ENCODE measurements around the gene OPRD1. TPM values are rescaled to one million over a fixed set of nuclear protein-coding genes. Genes with fewer than 3 reads are reported as not detected.
"Not testable (repeated sequence)": the region's sequence is repeated elsewhere in the genome, so short reads cannot be mapped to it uniquely, and the experiment has no call there.

The OPRD1 gene
- total RNA-seq, 1 experiment from 2014 or later, result not detected

DNA sequence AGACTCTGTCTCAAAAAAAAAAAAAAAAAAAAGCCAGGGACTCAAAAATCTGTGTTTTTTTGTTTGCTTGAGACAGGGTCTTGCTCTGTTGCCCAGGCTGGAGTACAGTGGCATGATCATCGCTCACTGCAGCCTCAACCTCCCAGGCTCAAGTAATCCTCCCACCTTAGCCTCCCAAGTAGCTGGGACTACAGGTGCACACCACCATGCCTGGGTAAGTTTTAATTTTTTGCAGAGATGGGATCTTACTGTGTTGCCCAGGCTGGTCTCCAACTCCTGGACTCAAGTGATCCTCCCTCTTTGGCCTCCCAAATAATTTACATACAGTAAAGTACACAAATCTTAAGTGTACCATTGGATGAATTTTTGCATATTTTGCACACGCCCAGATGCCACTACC is 20.0 kb upstream of the OPRD1 start:
- not testable (repeated sequence) for H3K4me1 ChIP-seq (ENCODE audit: low read length); H3K27ac ChIP-seq (ENCODE audit: low read length); H3K4me3 ChIP-seq (ENCODE audit: low read length); H3K27me3 ChIP-seq (ENCODE audit: low read length); H2AFZ ChIP-seq (ENCODE audit: low read length); DNase-seq; H3K9ac ChIP-seq (ENCODE audit: low read length); H3K79me2 ChIP-seq (ENCODE audit: low read length); H3K9me2 ChIP-seq (replicated peaks; ENCODE audit: insufficient read depth, low read length); H4K20me1 ChIP-seq (ENCODE audit: insufficient read depth, low read depth, low read length); H3K36me3 ChIP-seq (ENCODE audit: insufficient read depth, low read length); H3K9me3 ChIP-seq (ENCODE audit: low read length); H3K4me2 ChIP-seq (ENCODE audit: low read depth, low read length, poor library complexity, severe bottlenecking)

DNA sequence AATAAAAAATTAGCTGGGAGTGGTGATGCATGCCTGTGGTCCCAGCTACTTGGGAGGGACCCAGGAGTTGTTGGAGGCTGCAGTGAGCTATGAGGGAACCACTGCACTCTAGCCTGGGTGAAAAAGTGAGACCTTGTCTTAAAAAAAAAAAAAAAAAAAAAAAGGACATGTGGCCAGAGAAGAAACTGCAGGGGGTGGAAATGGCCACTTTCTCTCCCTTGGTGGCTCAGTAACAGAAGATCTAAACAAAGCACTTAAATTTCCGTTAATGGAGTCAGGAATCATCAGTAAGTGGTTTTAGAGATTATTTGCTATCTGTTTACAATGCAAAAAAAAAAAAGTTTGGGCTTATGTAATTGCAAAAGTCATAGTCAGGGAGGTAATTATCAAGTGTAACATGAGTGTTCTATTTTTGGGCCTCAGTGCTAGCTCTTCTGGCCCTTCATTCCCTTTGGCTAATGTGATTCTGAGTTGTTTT is 19.3 kb upstream of the OPRD1 start:
- H3K27ac ChIP-seq (ENCODE audit: low read length), result no peak overlapping the region
- H2AFZ ChIP-seq (ENCODE audit: low read length), result no peak overlapping the region

GRCh38 chr1:28794582-28794981 is 17.4 kb upstream of the OPRD1 start:
- not testable (repeated sequence) for H3K4me2 ChIP-seq (ENCODE audit: low read depth, low read length, poor library complexity, severe bottlenecking); H3K79me2 ChIP-seq (ENCODE audit: low read length)

More for the DNA sequence above, 19.3 kb upstream of the OPRD1 start:
- Histone ChIP-seq H3K4me3 (ENCODE audit: low read length) (no peak overlapping the region), H4K20me1 (ENCODE audit: insufficient read depth, low read depth, low read length) (no peaks in the 10 kb centered on the region), H3K4me2 (ENCODE audit: low read depth, low read length, poor library complexity, severe bottlenecking) (no peak overlapping the region), H3K9me3 (ENCODE audit: low read length) (no peaks in the 10 kb centered on the region), H3K36me3 (ENCODE audit: insufficient read depth, low read length) (no peaks in the 10 kb centered on the region), H3K9me2 (replicated peaks; ENCODE audit: insufficient read depth, low read length) (no peaks in the 10 kb centered on the region), H3K79me2 (ENCODE audit: low read length) (no peaks in the 10 kb centered on the region), H3K27me3 (ENCODE audit: low read length) (no peaks in the 10 kb centered on the region), H3K9ac (ENCODE audit: low read length) (no peak overlapping the region), H3K4me1 (ENCODE audit: low read length) (no peaks in the 10 kb centered on the region)
- peak; percentile 41 for DNase-seq

DNA sequence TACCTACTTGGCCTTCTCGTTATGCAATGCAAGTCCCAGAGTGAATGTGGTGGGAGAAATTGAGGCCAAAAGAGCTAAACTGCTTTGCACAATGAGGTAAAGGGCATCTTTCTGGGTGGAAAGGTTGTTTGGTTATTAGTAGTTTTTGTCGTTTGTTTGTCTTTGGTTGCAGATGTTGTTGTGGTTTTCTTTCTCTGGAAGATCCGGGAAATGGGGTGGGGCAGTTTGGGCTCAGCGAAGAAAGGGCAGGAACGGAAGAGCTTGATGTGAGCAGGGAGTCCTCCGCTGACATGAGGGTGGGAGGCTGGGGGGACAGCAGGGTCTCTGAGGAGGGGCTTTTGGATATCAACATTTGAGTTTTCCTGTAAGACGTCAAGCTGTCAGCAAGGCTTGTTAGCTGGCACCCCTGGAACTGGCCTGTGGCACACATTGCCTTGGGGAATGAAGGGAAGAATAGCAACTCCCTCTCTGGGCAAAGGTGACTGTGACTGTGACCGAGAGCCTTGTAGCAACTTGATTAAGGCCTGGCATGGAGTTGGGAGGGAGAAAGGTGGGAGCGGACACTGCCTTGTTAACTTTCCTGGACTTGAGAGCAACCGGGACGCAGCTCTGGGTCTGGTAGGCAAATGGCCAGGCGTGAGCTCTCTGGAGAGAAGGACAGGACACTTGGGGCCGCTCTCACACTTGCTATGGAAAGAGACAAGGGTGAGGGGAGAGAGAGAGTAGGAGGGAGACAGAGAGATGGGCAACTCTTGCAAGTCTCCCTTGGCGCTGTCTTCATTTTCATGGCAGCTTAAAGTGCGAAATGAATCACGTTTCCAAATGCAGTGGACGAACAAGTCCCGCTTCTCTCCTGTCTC is 15.4 kb upstream of the OPRD1 start:
- no peaks in the 10 kb centered on the region for H3K79me2 ChIP-seq (ENCODE audit: low read length)
- H3K9me2 ChIP-seq (replicated peaks; ENCODE audit: insufficient read depth, low read length), result no peaks in the 10 kb centered on the region
- no peaks in the 10 kb centered on the region for H3K9me3 ChIP-seq (ENCODE audit: low read length)
- DNase-seq, result peak; percentile 31
- no peaks in the 10 kb centered on the region for H3K27me3 ChIP-seq (ENCODE audit: low read length)
- H3K27ac ChIP-seq (ENCODE audit: low read length), result no peak overlapping the region
- no peak overlapping the region for H2AFZ ChIP-seq (ENCODE audit: low read length)
- no peak overlapping the region for H3K4me3 ChIP-seq (ENCODE audit: low read length)
- H4K20me1 ChIP-seq (ENCODE audit: insufficient read depth, low read depth, low read length), result no peaks in the 10 kb centered on the region
- no peaks in the 10 kb centered on the region for H3K4me1 ChIP-seq (ENCODE audit: low read length)
- no peaks in the 10 kb centered on the region for H3K36me3 ChIP-seq (ENCODE audit: insufficient read depth, low read length)
- H3K9ac ChIP-seq (ENCODE audit: low read length), result no peak overlapping the region
- H3K4me2 ChIP-seq (ENCODE audit: low read depth, low read length, poor library complexity, severe bottlenecking), result no peak overlapping the region

More at GRCh38 chr1:28794582-28794981, 17.4 kb upstream of the OPRD1 start:
- H3K9me3 ChIP-seq (ENCODE audit: low read length); H3K27ac ChIP-seq (ENCODE audit: low read length); H3K4me1 ChIP-seq (ENCODE audit: low read length); H3K27me3 ChIP-seq (ENCODE audit: low read length); H3K36me3 ChIP-seq (ENCODE audit: insufficient read depth, low read length); H3K4me3 ChIP-seq (ENCODE audit: low read length); H4K20me1 ChIP-seq (ENCODE audit: insufficient read depth, low read depth, low read length); H3K9ac ChIP-seq (ENCODE audit: low read length); H3K9me2 ChIP-seq (replicated peaks; ENCODE audit: insufficient read depth, low read length); DNase-seq; H2AFZ ChIP-seq (ENCODE audit: low read length): not testable (repeated sequence)

- DNase-seq, result no peak
- Histone ChIP-seq H3K9ac (ENCODE audit: low read length) (no peak overlapping the region), H3K4me1 (ENCODE audit: low read length) (no peaks in the 10 kb centered on the region), H2AFZ (ENCODE audit: low read length) (no peak overlapping the region), H3K36me3 (ENCODE audit: insufficient read depth, low read length) (no peaks in the 10 kb centered on the region), H3K27ac (ENCODE audit: low read length) (no peak overlapping the region), H3K4me2 (ENCODE audit: low read depth, low read length, poor library complexity, severe bottlenecking) (no peak overlapping the region), H3K27me3 (ENCODE audit: low read length) (no peaks in the 10 kb centered on the region), H3K4me3 (ENCODE audit: low read length) (no peak overlapping the region), H4K20me1 (ENCODE audit: insufficient read depth, low read depth, low read length) (no peaks in the 10 kb centered on the region), H3K9me2 (replicated peaks; ENCODE audit: insufficient read depth, low read length) (no peaks in the 10 kb centered on the region), H3K79me2 (ENCODE audit: low read length) (no peaks in the 10 kb centered on the region), H3K9me3 (ENCODE audit: low read length) (no peaks in the 10 kb centered on the region)
Observed at GRCh38 chr1:28800324-28800723, 11.6 kb upstream of the OPRD1 start.

GRCh38 chr1:28801461-28801860 is 10.5 kb upstream of the OPRD1 start:
- Histone ChIP-seq H3K4me2 (ENCODE audit: low read depth, low read length, poor library complexity, severe bottlenecking) (no peak overlapping the region), H3K79me2 (ENCODE audit: low read length) (no peaks in the 10 kb centered on the region), H3K27ac (ENCODE audit: low read length) (no peak overlapping the region), H3K9ac (ENCODE audit: low read length) (no peak overlapping the region), H3K36me3 (ENCODE audit: insufficient read depth, low read length) (no peaks in the 10 kb centered on the region), H4K20me1 (ENCODE audit: insufficient read depth, low read depth, low read length) (no peaks in the 10 kb centered on the region), H3K9me3 (ENCODE audit: low read length) (no peaks in the 10 kb centered on the region), H3K9me2 (replicated peaks; ENCODE audit: insufficient read depth, low read length) (no peaks in the 10 kb centered on the region), H3K4me3 (ENCODE audit: low read length) (no peak overlapping the region), H2AFZ (ENCODE audit: low read length) (no peak overlapping the region), H3K27me3 (ENCODE audit: low read length) (no peaks in the 10 kb centered on the region), H3K4me1 (ENCODE audit: low read length) (no peaks in the 10 kb centered on the region)
- DNase-seq, result no peak

- Histone ChIP-seq H3K9me3 (ENCODE audit: low read length) (no peaks in the 10 kb centered on the region), H4K20me1 (ENCODE audit: insufficient read depth, low read depth, low read length) (no peaks in the 10 kb centered on the region)
Observed at GRCh38 chr1:28803051-28803450, 8.9 kb upstream of the OPRD1 start.

DNA sequence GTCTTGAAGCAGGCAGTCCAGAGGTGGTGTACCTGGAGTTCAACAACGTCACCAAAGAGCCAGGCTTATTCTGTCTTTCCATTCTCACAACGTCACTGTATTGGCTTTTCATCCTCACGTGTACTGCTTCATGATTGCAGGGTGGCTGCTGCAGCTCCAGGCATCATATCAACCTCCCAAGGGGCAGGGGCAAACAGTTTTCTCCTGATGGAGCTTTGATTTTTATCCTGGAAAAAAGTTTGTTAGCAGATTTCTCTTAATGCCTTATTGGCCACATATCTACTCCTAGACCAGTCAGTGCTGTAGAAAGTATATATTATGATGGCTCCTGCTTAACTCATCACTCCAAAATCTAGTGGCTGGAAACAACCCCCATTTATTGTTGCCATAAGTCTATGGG is 8.3 kb upstream of the OPRD1 start:
- no peak overlapping the region for H2AFZ ChIP-seq (ENCODE audit: low read length)
- H3K4me2 ChIP-seq (ENCODE audit: low read depth, low read length, poor library complexity, severe bottlenecking), result no peak overlapping the region
- H3K4me1 ChIP-seq (ENCODE audit: low read length), result no peaks in the 10 kb centered on the region
- no peak overlapping the region for H3K27ac ChIP-seq (ENCODE audit: low read length)
- no peak overlapping the region for H3K4me3 ChIP-seq (ENCODE audit: low read length)
- no peaks in the 10 kb centered on the region for H3K36me3 ChIP-seq (ENCODE audit: insufficient read depth, low read length)
- H3K9ac ChIP-seq (ENCODE audit: low read length), result no peak overlapping the region
- H4K20me1 ChIP-seq (ENCODE audit: insufficient read depth, low read depth, low read length), result no peaks in the 10 kb centered on the region
- no peaks in the 10 kb centered on the region for H3K9me3 ChIP-seq (ENCODE audit: low read length)
- no peaks in the 10 kb centered on the region for H3K9me2 ChIP-seq (replicated peaks; ENCODE audit: insufficient read depth, low read length)
- H3K27me3 ChIP-seq (ENCODE audit: low read length), result no peaks in the 10 kb centered on the region
- H3K79me2 ChIP-seq (ENCODE audit: low read length), result no peaks in the 10 kb centered on the region
- no peak for DNase-seq

More at GRCh38 chr1:28803051-28803450, 8.9 kb upstream of the OPRD1 start:
- H3K4me2 ChIP-seq (ENCODE audit: low read depth, low read length, poor library complexity, severe bottlenecking), result no peak overlapping the region
- H3K27ac ChIP-seq (ENCODE audit: low read length), result no peak overlapping the region
- H3K79me2 ChIP-seq (ENCODE audit: low read length), result no peaks in the 10 kb centered on the region
- no peaks in the 10 kb centered on the region for H3K4me1 ChIP-seq (ENCODE audit: low read length)
- no peak overlapping the region for H2AFZ ChIP-seq (ENCODE audit: low read length)
- H3K27me3 ChIP-seq (ENCODE audit: low read length), result no peaks in the 10 kb centered on the region
- no peak overlapping the region for H3K4me3 ChIP-seq (ENCODE audit: low read length)
- H3K9me2 ChIP-seq (replicated peaks; ENCODE audit: insufficient read depth, low read length), result no peaks in the 10 kb centered on the region
- no peak for DNase-seq
- H3K36me3 ChIP-seq (ENCODE audit: insufficient read depth, low read length), result no peaks in the 10 kb centered on the region
- no peak overlapping the region for H3K9ac ChIP-seq (ENCODE audit: low read length)
